ENCODE data around the gene BLOC1S4.

Gene BLOC1S4

GRCh38 chr4:6692379-6692778 lies 23.6 kb upstream of the BLOC1S4 start:
- DNase-seq (ENCODE audit: low read depth), result no peak

GRCh38 chr4:6692806-6693205 lies 23.2 kb upstream of the BLOC1S4 start:
- DNase-seq (ENCODE audit: low read depth), result no peak

GRCh38 chr4:6693231-6694176 lies 22.5 kb upstream of the BLOC1S4 start, which contains the start of gene S100P:
TSS of gene S100P (plus strand) at chr4:6693878. CDS start at chr4:6693933, 55 bp downstream.
- no peak for DNase-seq (ENCODE audit: low read depth)

- no peak for DNase-seq (ENCODE audit: low read depth)
Measured at GRCh38 chr4:6694177-6694901, 21.6 kb upstream of the BLOC1S4 start.

- DNase-seq (ENCODE audit: low read depth), result no peak
Measured at GRCh38 chr4:6695660-6696610, 20.0 kb upstream of the BLOC1S4 start.

GRCh38 chr4:6696611-6697010 lies 19.4 kb upstream of the BLOC1S4 start:
- no peak for DNase-seq (ENCODE audit: low read depth)

GRCh38 chr4:6697131-6697530 lies 18.8 kb upstream of the BLOC1S4 start:
- DNase-seq (ENCODE audit: low read depth), result no peak

- DNase-seq (ENCODE audit: low read depth), result no peak
Measured at GRCh38 chr4:6699388-6699787, 16.6 kb upstream of the BLOC1S4 start.

GRCh38 chr4:6699903-6700302 lies 16.1 kb upstream of the BLOC1S4 start:
- no peak for DNase-seq (ENCODE audit: low read depth)

- no peak for DNase-seq (ENCODE audit: low read depth)
Measured at GRCh38 chr4:6701371-6701770, 14.6 kb upstream of the BLOC1S4 start.

GRCh38 chr4:6702761-6703160 lies 13.2 kb upstream of the BLOC1S4 start:
- no peak for DNase-seq (ENCODE audit: low read depth)

GRCh38 chr4:6703786-6704185 lies 12.2 kb upstream of the BLOC1S4 start:
- no peak for DNase-seq (ENCODE audit: low read depth)

GRCh38 chr4:6705646-6706045 lies 10.3 kb upstream of the BLOC1S4 start:
- DNase-seq (ENCODE audit: low read depth), result no peak

GRCh38 chr4:6706173-6706572 lies 9.8 kb upstream of the BLOC1S4 start:
- no peak for DNase-seq (ENCODE audit: low read depth)

GRCh38 chr4:6709230-6710114 lies 6.5 kb upstream of the BLOC1S4 start, which contains the start of gene MRFAP1L1:
TSS of gene MRFAP1L1 (minus strand) at chr4:6709865. CDS start at chr4:6709629, 236 bp downstream.
- peak; percentile 79 for DNase-seq (ENCODE audit: low read depth)

- DNase-seq (ENCODE audit: low read depth), result no peak
Measured at GRCh38 chr4:6710282-6710681, 5.7 kb upstream of the BLOC1S4 start.

- DNase-seq (ENCODE audit: low read depth), result no peak
Measured at GRCh38 chr4:6710996-6711395, 5.0 kb upstream of the BLOC1S4 start.

GRCh38 chr4:6714954-6715353 lies 1.0 kb upstream of the BLOC1S4 start:
- DNase-seq (ENCODE audit: low read depth), result no peak

- DNase-seq (ENCODE audit: low read depth), result no peak
Measured at GRCh38 chr4:6715704-6716017, 313 bp upstream of the BLOC1S4 start.

GRCh38 chr4:6716958-6717655 lies 1.1 kb downstream of the BLOC1S4 start:
- DNase-seq (ENCODE audit: low read depth), result no peak

Measured in non-pigmented ciliary epithelial cell (primary cell).